Measurements from ENCODE around the gene S100B. TPM values are rescaled to one million over a fixed set of nuclear protein-coding genes. Genes with fewer than 3 reads are reported as not detected.

The S100B gene
- total and polyA plus RNA-seq, 3 experiments from 2014 or later, result 0.91 to 24.1 (median 1.4) TPM

GRCh38 chr21:46643379-46644177 is 38.7 kb upstream of the S100B start:
- Histone ChIP-seq H3K9me3 (ENCODE audit: low read length) (no peaks in the 10 kb centered on the region), H3K27me3 (ENCODE audit: insufficient read depth, low read length, poor library complexity, severe bottlenecking) (no peaks in the 10 kb centered on the region), H3K4me3 (ENCODE audit: low read length) (no peak overlapping the region), H3K27ac (ENCODE audit: low read depth, low read length) (no peak overlapping the region), H3K4me1 (ENCODE audit: insufficient read depth, low read length) (peaks cover 20% of the 10 kb centered on the region), H3K36me3 (ENCODE audit: insufficient read depth, low read length) (peaks cover 50% of the 10 kb centered on the region)
- Mint-ChIP-seq H3K4me1 (peaks cover 51 to 68% (median 55%) of the 10 kb centered on the region in 3 donors), H3K9me3 (no peaks in the 10 kb centered on the region), H3K36me3 (peaks cover 31 to 87% (median 33%) of the 10 kb centered on the region in 3 donors), H3K27me3 (no peaks in the 10 kb centered on the region), H3K27ac (peak overlapping the region in 3 of 8 donors; percentile 11 to 81 (median 41)), H3K4me3 (peak overlapping the region in 1 of 7 donors; percentile 32)
- ChIA-PET POLR2A (interaction anchor here (0.6 to 1.0 kb wide), 2 partner anchors 12 to 186 kb away, joined by 4 read pairs; no protein-coding TSS in a partner anchor), CTCF (interaction anchor here (1.3 kb wide), 1 partner anchor 318 kb away, joined by 3 read pairs; a partner anchor contains a TSS)
- DNase-seq, result no peak

DNA sequence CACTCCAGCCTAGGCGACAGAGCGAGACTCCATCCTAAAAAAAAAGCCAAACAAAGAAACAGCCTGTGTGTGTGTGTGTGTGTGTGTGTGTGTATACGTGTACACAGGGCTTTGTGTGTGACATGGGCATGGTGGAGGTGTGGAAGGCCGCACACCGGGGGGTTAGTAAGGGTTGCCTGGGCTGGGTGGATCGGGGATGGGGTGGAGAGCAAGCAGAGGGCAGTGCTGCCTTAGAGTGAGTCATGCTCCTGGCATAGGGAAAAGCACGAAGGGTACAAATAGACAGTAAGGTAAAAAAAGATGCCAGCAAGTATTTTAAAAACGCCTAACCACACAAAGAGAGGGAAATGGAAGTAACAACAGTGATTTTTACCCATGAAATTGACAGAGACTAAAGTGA is 36.8 kb upstream of the S100B start:
- H3K4me1 ChIP-seq (ENCODE audit: insufficient read depth, low read length), result peaks cover 36% of the 10 kb centered on the region
- peaks cover 21 to 83% (median 29%) of the 10 kb centered on the region in 3 donors for H3K36me3 Mint-ChIP-seq
- no peak for DNase-seq
- peaks cover 52 to 72% (median 63%) of the 10 kb centered on the region in 3 donors for H3K4me1 Mint-ChIP-seq
- ChIA-PET CTCF (no interaction called here), POLR2A (no interaction called here)
- peaks cover 38% of the 10 kb centered on the region for H3K36me3 ChIP-seq (ENCODE audit: insufficient read depth, low read length)
- no peak overlapping the region for H3K27ac ChIP-seq (ENCODE audit: low read depth, low read length)
- peak overlapping the region in 6 of 8 donors; percentile 59 to 87 (median 78) for H3K27ac Mint-ChIP-seq
- H3K4me3 Mint-ChIP-seq, result peak overlapping the region in 3 of 7 donors; percentile 2 to 65 (median 23)
- no peaks in the 10 kb centered on the region for H3K27me3 ChIP-seq (ENCODE audit: insufficient read depth, low read length, poor library complexity, severe bottlenecking)
- no peak overlapping the region for H3K4me3 ChIP-seq (ENCODE audit: low read length)
- H3K9me3 Mint-ChIP-seq, result no peaks in the 10 kb centered on the region
- no peaks in the 10 kb centered on the region for H3K27me3 Mint-ChIP-seq
- no peaks in the 10 kb centered on the region for H3K9me3 ChIP-seq (ENCODE audit: low read length)

GRCh38 chr21:46639489-46640386 is 34.9 kb upstream of the S100B start:
- peak overlapping the region; percentile 70 to 89 (median 80) for H3K27ac Mint-ChIP-seq
- Histone ChIP-seq H3K27me3 (ENCODE audit: insufficient read depth, low read length, poor library complexity, severe bottlenecking) (no peaks in the 10 kb centered on the region), H3K36me3 (ENCODE audit: insufficient read depth, low read length) (peaks cover 21% of the 10 kb centered on the region), H3K27ac (ENCODE audit: low read depth, low read length) (no peak overlapping the region), H3K9me3 (ENCODE audit: low read length) (no peaks in the 10 kb centered on the region), H3K4me3 (ENCODE audit: low read length) (no peak overlapping the region), H3K4me1 (ENCODE audit: insufficient read depth, low read length) (peaks cover 45% of the 10 kb centered on the region)
- ChIA-PET POLR2A (interaction anchor here (1.0 kb wide), 1 partner anchor 88 kb away, joined by 4 read pairs; no protein-coding TSS in a partner anchor), CTCF (interaction anchor here (0.8 to 1.9 kb wide), 7 partner anchors 18 to 139 kb away, joined by 3 to 12 read pairs (median 3); no protein-coding TSS in a partner anchor)
- H3K4me3 Mint-ChIP-seq, result peak overlapping the region; percentile 62 to 98 (median 93)
- H3K36me3 Mint-ChIP-seq, result peaks cover 8 to 73% (median 22%) of the 10 kb centered on the region in 3 donors
- no peaks in the 10 kb centered on the region for H3K27me3 Mint-ChIP-seq
- DNase-seq, result peak in 2 of 5 donors; percentile 30 to 56
- H3K9me3 Mint-ChIP-seq, result no peaks in the 10 kb centered on the region
- H3K4me1 Mint-ChIP-seq, result peaks cover 53 to 69% (median 65%) of the 10 kb centered on the region in 3 donors

DNA sequence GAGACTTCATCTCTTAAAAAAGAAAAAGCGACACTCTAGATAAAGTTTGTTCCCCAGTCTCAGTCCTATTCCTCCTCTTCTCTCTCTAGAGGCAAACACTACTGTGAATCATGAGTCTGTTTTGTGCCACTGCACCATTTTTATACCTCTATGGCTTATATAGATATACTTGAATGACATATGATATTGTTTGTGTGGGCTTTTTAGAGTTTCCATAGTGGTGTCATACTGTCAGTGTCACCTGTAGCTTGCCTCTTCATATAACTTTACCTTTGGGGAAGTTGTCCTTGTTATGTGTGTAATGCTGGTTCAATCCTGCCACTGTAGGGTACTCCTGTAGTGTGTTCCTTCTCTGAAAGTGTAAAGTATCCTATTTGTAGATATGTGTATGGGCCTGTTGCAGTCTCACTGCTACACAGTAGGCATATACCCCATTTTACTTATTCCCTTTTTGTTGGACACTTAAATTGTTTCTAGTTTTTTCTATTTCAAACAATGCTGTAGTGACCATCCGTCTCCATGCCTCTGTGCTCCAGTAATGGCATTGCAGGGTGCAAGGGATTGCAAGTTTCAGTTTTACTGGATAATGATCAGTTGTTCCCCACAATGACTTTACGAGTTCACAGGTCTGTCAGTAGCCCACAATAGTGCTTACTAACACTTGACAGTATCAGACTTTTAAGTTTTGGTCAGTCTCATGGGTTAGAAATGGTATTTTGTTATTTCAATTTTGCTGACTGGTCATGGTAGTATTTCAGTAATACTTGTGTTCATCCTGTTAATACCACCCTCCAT is 33.3 kb upstream of the S100B start:
- H3K4me1 Mint-ChIP-seq, result peaks cover 64 to 84% (median 81%) of the 10 kb centered on the region in 3 donors
- Histone ChIP-seq H3K27me3 (ENCODE audit: insufficient read depth, low read length, poor library complexity, severe bottlenecking) (no peaks in the 10 kb centered on the region), H3K9me3 (ENCODE audit: low read length) (no peaks in the 10 kb centered on the region), H3K4me3 (ENCODE audit: low read length) (peak overlapping the region; percentile 44), H3K27ac (ENCODE audit: low read depth, low read length) (peak overlapping the region; percentile 39), H3K36me3 (ENCODE audit: insufficient read depth, low read length) (peaks cover 8% of the 10 kb centered on the region), H3K4me1 (ENCODE audit: insufficient read depth, low read length) (peaks cover 61% of the 10 kb centered on the region)
- H3K27me3 Mint-ChIP-seq, result peaks cover 0 to 1% of the 10 kb centered on the region in 2 donors
- H3K4me3 Mint-ChIP-seq, result peak overlapping the region; percentile 73 to 98 (median 94)
- ChIA-PET POLR2A (no interaction called here), CTCF (interaction anchor here (1.8 to 4.1 kb wide), 3 partner anchors 86 to 106 kb away, joined by 5 to 17 read pairs (median 12); no protein-coding TSS in a partner anchor)
- no peaks in the 10 kb centered on the region for H3K9me3 Mint-ChIP-seq
- H3K27ac Mint-ChIP-seq, result peak overlapping the region; percentile 39 to 93 (median 71)
- peak in 1 of 5 donors; percentile 32 for DNase-seq
- H3K36me3 Mint-ChIP-seq, result peaks cover 8 to 57% (median 21%) of the 10 kb centered on the region in 3 donors

DNA sequence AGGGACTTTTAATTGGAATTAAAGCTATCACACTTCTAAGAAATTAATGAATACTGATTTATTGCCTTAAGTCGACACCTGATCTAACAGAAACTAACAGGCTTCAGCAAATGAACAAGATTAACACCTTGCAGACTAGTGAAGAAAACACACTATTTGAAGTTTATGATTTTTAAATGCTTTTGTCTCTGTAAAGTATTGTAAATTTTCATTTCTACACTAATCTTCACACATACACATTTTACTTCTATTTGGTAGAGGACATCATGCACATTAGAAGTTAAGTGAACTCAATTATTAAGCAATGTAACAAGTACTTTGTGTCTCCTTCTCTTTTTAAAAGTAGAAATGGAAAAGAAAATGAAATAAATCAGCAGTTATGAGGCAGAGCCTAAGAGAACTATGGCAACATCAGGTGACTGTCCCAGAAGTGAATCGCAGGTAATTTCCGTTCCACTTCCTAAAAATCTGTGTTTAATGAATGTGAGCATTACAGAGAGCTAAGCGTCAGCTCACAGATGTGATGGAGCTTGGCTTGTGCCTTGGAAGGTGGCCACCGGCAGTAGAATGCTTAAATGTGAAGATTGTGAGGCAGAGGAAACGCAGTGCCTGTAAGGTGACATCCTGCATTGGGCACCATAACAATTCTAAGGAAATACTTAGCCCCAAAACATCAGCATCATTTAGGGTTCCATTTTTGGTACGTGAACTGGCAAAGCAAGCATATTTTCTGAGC is 31.8 kb upstream of the S100B start:
- Mint-ChIP-seq H3K27ac (peak overlapping the region; percentile 81 to 100 (median 98)), H3K4me3 (peak overlapping the region; percentile 93 to 98 (median 95)), H3K27me3 (peaks cover 0 to 1% of the 10 kb centered on the region in 2 donors), H3K9me3 (no peaks in the 10 kb centered on the region), H3K4me1 (peaks cover 66 to 87% (median 85%) of the 10 kb centered on the region in 3 donors), H3K36me3 (peaks cover 8 to 45% (median 19%) of the 10 kb centered on the region in 3 donors)
- H3K9me3 ChIP-seq (ENCODE audit: low read length), result no peaks in the 10 kb centered on the region
- H3K27me3 ChIP-seq (ENCODE audit: insufficient read depth, low read length, poor library complexity, severe bottlenecking), result no peaks in the 10 kb centered on the region
- H3K27ac ChIP-seq (ENCODE audit: low read depth, low read length), result peak overlapping the region; percentile 95
- peaks cover 73% of the 10 kb centered on the region for H3K4me1 ChIP-seq (ENCODE audit: insufficient read depth, low read length)
- DNase-seq, result peak in 1 of 5 donors; percentile 66
- H3K4me3 ChIP-seq (ENCODE audit: low read length), result peak overlapping the region; percentile 87
- H3K36me3 ChIP-seq (ENCODE audit: insufficient read depth, low read length), result peaks cover 8% of the 10 kb centered on the region
- POLR2A ChIA-PET, result interaction anchor here (0.6 to 4.2 kb wide), 7 partner anchors 15 to 213 kb away, joined by 3 to 24 read pairs (median 9); partner anchors contain the start of gene DIP2A
- CTCF ChIA-PET, result interaction anchor here (1.3 to 4.1 kb wide), 6 partner anchors 16 to 179 kb away, joined by 3 to 17 read pairs (median 4); no protein-coding TSS in a partner anchor

DNA sequence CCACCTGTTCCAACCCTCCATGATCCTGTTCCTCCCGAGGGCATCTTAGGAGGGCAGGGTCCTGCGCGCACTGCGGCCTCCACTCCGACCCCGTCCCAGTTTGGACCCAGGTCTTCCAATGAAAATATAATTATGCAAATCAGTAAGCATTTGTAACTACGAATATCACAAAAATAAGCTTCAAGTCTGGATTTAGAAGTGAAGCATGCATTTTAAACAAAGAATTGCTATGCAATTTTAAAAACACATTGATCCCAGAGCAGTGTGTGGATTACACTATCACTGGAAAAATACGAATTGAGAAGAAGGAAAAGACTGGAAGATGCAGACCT is 31.3 kb upstream of the S100B start:
- peaks cover 1 to 4% of the 10 kb centered on the region in 2 donors for H3K27me3 Mint-ChIP-seq
- Histone ChIP-seq H3K27ac (ENCODE audit: low read depth, low read length) (peak overlapping the region; percentile 95), H3K4me3 (ENCODE audit: low read length) (peak overlapping the region; percentile 87), H3K9me3 (ENCODE audit: low read length) (no peaks in the 10 kb centered on the region), H3K27me3 (ENCODE audit: insufficient read depth, low read length, poor library complexity, severe bottlenecking) (no peaks in the 10 kb centered on the region), H3K4me1 (ENCODE audit: insufficient read depth, low read length) (peaks cover 73% of the 10 kb centered on the region), H3K36me3 (ENCODE audit: insufficient read depth, low read length) (peaks cover 6% of the 10 kb centered on the region)
- no peaks in the 10 kb centered on the region for H3K9me3 Mint-ChIP-seq
- DNase-seq, result no peak
- H3K36me3 Mint-ChIP-seq, result peaks cover 8 to 39% (median 17%) of the 10 kb centered on the region in 3 donors
- CTCF ChIA-PET, result interaction anchor here (0.9 to 4.1 kb wide), 10 partner anchors 9 to 178 kb away, joined by 3 to 17 read pairs (median 4); no protein-coding TSS in a partner anchor
- peaks cover 63 to 82% (median 80%) of the 10 kb centered on the region in 3 donors for H3K4me1 Mint-ChIP-seq
- POLR2A ChIA-PET, result interaction anchor here (0.6 to 4.2 kb wide), 9 partner anchors 14 to 310 kb away, joined by 3 to 24 read pairs (median 3); partner anchors contain the start of gene DIP2A
- peak overlapping the region; percentile 93 to 98 (median 95) for H3K4me3 Mint-ChIP-seq
- H3K27ac Mint-ChIP-seq, result peak overlapping the region; percentile 81 to 100 (median 98)

Measured in CD8-positive, alpha-beta memory T cell (primary cell).